Liver (tissue), 9 donors: ENCODE results near the gene KCTD19. TPM values are rescaled to one million over a fixed set of nuclear protein-coding genes. Genes with fewer than 3 reads are reported as not detected.

Experiments
- DNase-seq: peaks from one replicate; pipeline ENCODE4 v3.0.0-alpha.2; 2017; ENCODE audit warnings: low spot score
- H3K27ac ChIP-seq, 2 donors: one replicate each; pipeline ENCODE4 v1.7.0; 2013; ENCODE audit warnings: inconsistent platforms in 2 of 2, low read length in 2 of 2, control low read depth in 1 of 2, low read depth in 1 of 2, mild to moderate bottlenecking in 1 of 2
- H3K27me3 ChIP-seq, 4 donors: one replicate each; pipeline versions ENCODE4 v1.6.1 to v1.7.0; 2013; ENCODE audit warnings: low read length in 3 of 4, inconsistent platforms in 1 of 4, mild to moderate bottlenecking in 1 of 4, moderate library complexity in 1 of 4; ENCODE audit not compliant: control insufficient read depth in 4 of 4, insufficient read depth in 4 of 4
- H3K36me3 ChIP-seq, 4 donors: one replicate each; pipeline versions ENCODE4 v1.6.1 to v1.7.0; 2013; ENCODE audit warnings: low read length in 3 of 4, mild to moderate bottlenecking in 3 of 4, low read depth in 1 of 4, moderate library complexity in 1 of 4; ENCODE audit not compliant: control insufficient read depth in 4 of 4, insufficient read depth in 3 of 4
- H3K4me1 ChIP-seq, 4 donors: one replicate each; pipeline versions ENCODE4 v1.6.1 to v1.7.0; 2013; ENCODE audit warnings: low read length in 3 of 4, mild to moderate bottlenecking in 3 of 4, moderate library complexity in 1 of 4; ENCODE audit not compliant: control insufficient read depth in 4 of 4, insufficient read depth in 4 of 4
- H3K4me3 ChIP-seq, 3 donors: one replicate each; pipeline versions ENCODE4 v1.6.1 to v1.7.0; 2013; ENCODE audit warnings: low read length in 3 of 3, control low read depth in 1 of 3, low read depth in 1 of 3, mild to moderate bottlenecking in 1 of 3
- H3K9ac ChIP-seq, 2 donors: one replicate each; pipeline ENCODE4 v1.7.0; 2013; ENCODE audit warnings: low read length in 2 of 2, mild to moderate bottlenecking in 2 of 2, moderate library complexity in 2 of 2, control low read depth in 1 of 2, low read depth in 1 of 2
- H3K9me3 ChIP-seq, 4 donors: one replicate each; pipeline versions ENCODE4 v1.6.1 to v1.7.0; 2013; ENCODE audit warnings: low read length in 3 of 4; ENCODE audit not compliant: control insufficient read depth in 4 of 4
- CTCF ChIP-seq: fragments of 150-350 bp; IDR thresholded peaks from 2 replicates; pipeline ENCODE4 v1.5.1; 2017; ENCODE audit warnings: improper control_type of control experiment, low read depth, low read length; ENCODE audit not compliant: missing input control
- FOXA1 ChIP-seq: IDR thresholded peaks from 2 replicates; pipeline ENCODE4 v1.6.1; 2016; ENCODE audit warnings: antibody characterized with exemption
- FOXA2 ChIP-seq: IDR thresholded peaks from 2 replicates; pipeline ENCODE4 v1.6.1; 2016; ENCODE audit warnings: antibody characterized with exemption
- HNF4A ChIP-seq, 2 donors: conservative IDR thresholded peaks; 2 replicates each; pipeline ENCODE4 v1.6.1; 2016; ENCODE audit warnings: antibody characterized with exemption in 2 of 2, mild to moderate bottlenecking in 2 of 2
- NR2F2 ChIP-seq: IDR thresholded peaks from 2 replicates; pipeline ENCODE4 v1.6.1; 2016; ENCODE audit warnings: antibody characterized with exemption
- RAD21 ChIP-seq, 2 donors: IDR thresholded peaks; 2 replicates each; pipeline ENCODE4 v1.6.1; 2016; ENCODE audit warnings: antibody characterized with exemption in 2 of 2, mild to moderate bottlenecking in 2 of 2
- REST ChIP-seq: IDR thresholded peaks from 2 replicates; pipeline ENCODE4 v1.6.1; 2016; ENCODE audit warnings: antibody characterized with exemption, mild to moderate bottlenecking
- SP1 ChIP-seq: IDR thresholded peaks from 2 replicates; pipeline ENCODE4 v1.6.1; 2018; ENCODE audit warnings: antibody characterized with exemption, mild to moderate bottlenecking
- TAF1 ChIP-seq: conservative IDR thresholded peaks from 2 replicates; pipeline ENCODE4 v1.6.1; 2016; ENCODE audit warnings: antibody characterized with exemption, mild to moderate bottlenecking
- ZBTB33 ChIP-seq: IDR thresholded peaks from 2 replicates; pipeline ENCODE4 v1.6.1; 2016; ENCODE audit warnings: antibody characterized with exemption
- WGBS: extraction: QIAGEN DNeasy Blood & Tissue Kit; methylation state at CpG from one replicate; pipeline ENCODE4 v1.1.7; 2013; 5-methylcytosine and 5-hydroxymethylcytosine counted together
- polyA plus RNA-seq, 2 donors: library from polyadenylated mRNA; stranded (reverse) in 1 of 2; unstranded in 1 of 2; fragments of 200-250 nt in 1 of 2; fragments of >200 nt in 1 of 2; fragmentation: Nextera tagmentation in 1 of 2; extraction: Ambion mirVana in 1 of 2; gene quantifications; one replicate each; pipeline versions ENCODE4 v1.2.1 to v1.2.3, GENCODE V29; 2013 to 2015
- total RNA-seq, 2 donors: library from RNA; depleted of rRNA; stranded (reverse); fragments of >200 nt; gene quantifications; one replicate each; pipeline ENCODE4 v1.2.3, GENCODE V29; 2014
- donor health status: healthy.
- donor health status: healthy.
- donor health status: healthy.
- donor health status: healthy.
- donor health status: healthy.

KCTD19 gene
- total and polyA plus RNA-seq, 4 donors: 0.28 TPM; not detected in 3

GRCh38 chr16:67250045-67250327, 76.6 kb downstream of the KCTD19 start (continued):
- no peak for TF ChIP-seq FOXA1

GRCh38 chr16:67249178-67250044, 77.1 kb downstream of the KCTD19 start:
- peaks cover 17 to 44% (median 28%) of the 10 kb centered on the region in 4 donors for H3K4me1 ChIP-seq
- no peaks in the 10 kb centered on the region for H3K36me3 ChIP-seq
- H3K9me3 ChIP-seq: no peaks in the 10 kb centered on the region
- peak overlapping the region in 1 of 3 donors; percentile 43 for H3K4me3 ChIP-seq
- H3K27ac ChIP-seq: no peak overlapping the region
- whole genome bisulfite sequencing: 21% methylated on average over 22 of the region's 22 CpGs
- peaks cover 0 to 13% (median 1%) of the 10 kb centered on the region in 4 donors for H3K27me3 ChIP-seq
- no peak for DNase-seq
- H3K9ac ChIP-seq: no peak overlapping the region
- TF ChIP-seq FOXA2: no peak
- no peak for TF ChIP-seq ZBTB33
- TF ChIP-seq HNF4A (conservative IDR thresholded peaks at IDR 0.05): no peak
- TF ChIP-seq TAF1: no peak
- no peak for TF ChIP-seq REST
- no peak for TF ChIP-seq SP1
- no peak for TF ChIP-seq NR2F2
- TF ChIP-seq RAD21 (IDR thresholded peaks at IDR 0.05): no peak

GRCh38 chr16:67248401-67249177, 78.0 kb downstream of the KCTD19 start, which contains the start of gene SLC9A5:
Gene SLC9A5 (plus strand): TSS chr16:67248979. CDS start chr16:67249015, 36 bp downstream.
- TF ChIP-seq CTCF (peak; percentile 17), FOXA1 (no peak)
- DNase-seq: no peak
- H3K9ac ChIP-seq: no peak within 1 kb of the TSS
- no peak within 1 kb of the TSS for H3K27ac ChIP-seq
- no peaks in the 10 kb centered on the region for H3K36me3 ChIP-seq
- H3K4me3 ChIP-seq: peak within 1 kb of the TSS in 1 of 3 donors; percentile 43
- H3K4me1 ChIP-seq: peaks cover 17 to 44% (median 30%) of the 10 kb centered on the region in 4 donors
- no peaks in the 10 kb centered on the region for H3K9me3 ChIP-seq
- peaks cover 0 to 13% (median 1%) of the 10 kb centered on the region in 4 donors for H3K27me3 ChIP-seq
- WGBS: 3% methylated on average over 75 of the region's 75 CpGs
